Esophagus squamous epithelium (tissue), 4 donors: ENCODE results near the gene UNC5CL.

ENCODE experiments used
- CTCF ChIP-seq, 6 experiments: fragments of 450-650 bp in 4 of 6; fragments of 200-600 bp in 2 of 6; sonication (generic) in 2 of 6; IDR thresholded peaks; one replicate each; pipeline ENCODE4 v1.5.1; 2016 to 2019; ENCODE audit warnings: antibody characterized with exemption in 6 of 6, mild to moderate bottlenecking in 4 of 6, moderate library complexity in 4 of 6
- POLR2A ChIP-seq, 4 donors: fragments of 450-650 bp; IDR thresholded peaks; one replicate each; pipeline ENCODE4 v1.6.1; 2017; ENCODE audit warnings: antibody characterized with exemption in 4 of 4, mild to moderate bottlenecking in 4 of 4, moderate library complexity in 3 of 4

GRCh38 chr6:41088451-41088850, 49.4 kb upstream of the UNC5CL start:
- TF ChIP-seq CTCF (IDR thresholded peaks at IDR 0.05) (no peak), POLR2A (IDR thresholded peaks at IDR 0.05) (no peak)
